Bladder microvascular endothelial cell (primary cell): Measurements from ENCODE around the gene C3orf22. TPM values are rescaled to one million over a fixed set of nuclear protein-coding genes. Genes with fewer than 3 reads are reported as not detected.

Experiments
- total RNA-seq: library from RNA; depleted of rRNA; stranded (reverse); fragments of >200 nt; gene quantifications from 2 replicates; pipeline ENCODE4 v1.2.3, GENCODE V29; 2014

C3orf22 gene
- not detected in 2 replicates for total RNA-seq

GRCh38 chr3:126558336-126559071, at the start of gene C3orf22:
C3orf22 (minus strand) TSS chr3:126558932; CDS start chr3:126553390, 5,542 bp downstream.

GRCh38 chr3:126523745-126524428, 34.8 kb downstream of the C3orf22 start, which contains the start of gene CHST13:
CHST13 (plus strand) TSS chr3:126524155; CDS start chr3:126524333, 178 bp downstream.

GRCh38 chr3:126517291-126517951, 41.3 kb downstream of the C3orf22 start, which contains the start of gene UROC1:
UROC1 (minus strand) TSS chr3:126517773; CDS start chr3:126517719, 54 bp downstream.

Other genes starting within 250 kb of the C3orf22 start
- gene KLF15, start 201.5 kb downstream of the C3orf22 start, total RNA-seq, result 0.49 and 1.7 TPM in 2 replicates
- not detected in 2 replicates for gene CFAP100, start 164.0 kb downstream of the C3orf22 start, total RNA-seq
- 9.1 and 21.0 TPM in 2 replicates for gene ZXDC, start 83.0 kb downstream of the C3orf22 start, total RNA-seq
- gene UROC1, start 41.2 kb downstream of the C3orf22 start, total RNA-seq, result not detected in 2 replicates
- gene CHST13, start 34.8 kb downstream of the C3orf22 start, total RNA-seq, result not detected in 2 replicates
- gene TXNRD3, start 96.2 kb upstream of the C3orf22 start, total RNA-seq, result 6.6 and 9.1 TPM in 2 replicates
- 4.5 and 6.2 TPM in 2 replicates for gene CHCHD6, start 145.3 kb upstream of the C3orf22 start, total RNA-seq